Activated CD8-positive, alpha-beta memory T cell treated with anti-CD3 and anti-CD28 coated beads, Interleukin-2, amount 50 U/mL, for 1 hour (primary cell): ENCODE results near the gene TPMT.

Experiments
- DNase-seq: peaks from one replicate; pipeline ENCODE4 v3.0.0-alpha.2; 2020; ENCODE audit errors: extremely low read depth

Gene TPMT

GRCh38 chr6:18117136-18117535, 37.7 kb downstream of the TPMT start:
- DNase-seq = no peak

GRCh38 chr6:18115356-18115755, 39.5 kb downstream of the TPMT start:
- no peak for DNase-seq

GRCh38 chr6:18110162-18110561, 44.7 kb downstream of the TPMT start:
- DNase-seq = no peak

- DNase-seq = no peak
Measured at GRCh38 chr6:18107061-18107460, 47.8 kb downstream of the TPMT start.

- DNase-seq = no peak
Measured at GRCh38 chr6:18102783-18103509, 51.9 kb downstream of the TPMT start.

- no peak for DNase-seq
Measured at GRCh38 chr6:18101873-18102272, 53.0 kb downstream of the TPMT start.

GRCh38 chr6:18101271-18101670, 53.6 kb downstream of the TPMT start:
- no peak for DNase-seq

- no peak for DNase-seq
Measured at GRCh38 chr6:18100296-18100695, 54.6 kb downstream of the TPMT start.

- DNase-seq = no peak
Measured at GRCh38 chr6:18099511-18099910, 55.4 kb downstream of the TPMT start.

GRCh38 chr6:18096423-18096822, 58.5 kb downstream of the TPMT start:
- DNase-seq = no peak

GRCh38 chr6:18091382-18091781, 63.5 kb downstream of the TPMT start:
- no peak for DNase-seq

- no peak for DNase-seq
Measured at GRCh38 chr6:18090349-18090786, 64.5 kb downstream of the TPMT start.

GRCh38 chr6:18088419-18089296, 66.2 kb downstream of the TPMT start:
- no peak for DNase-seq

GRCh38 chr6:18087396-18088165, 67.3 kb downstream of the TPMT start:
- no peak for DNase-seq

- DNase-seq = no peak
Measured at GRCh38 chr6:18081025-18081668, 73.7 kb downstream of the TPMT start.

- DNase-seq = no peak
Measured at GRCh38 chr6:18080544-18080943, 74.3 kb downstream of the TPMT start.

- no peak for DNase-seq
Measured at GRCh38 chr6:18078866-18079265, 76.0 kb downstream of the TPMT start.
